ENCODE data around the gene SEC24A. TPM values are rescaled to one million over a fixed set of nuclear protein-coding genes. Genes with fewer than 3 reads are reported as not detected.
"Not testable (repeated sequence)": the region's sequence is repeated elsewhere in the genome, so short reads cannot be mapped to it uniquely, and the experiment has no call there.

The SEC24A gene
- total RNA-seq, 4 donors from 2014 or later, result 11.1 to 19.0 (median 13.5) TPM

GRCh38 chr5:134625559-134625958 lies 23.0 kb upstream of the SEC24A start:
- no peak overlapping the region for H3K4me3 ChIP-seq (ENCODE audit: low read depth, poor library complexity, severe bottlenecking)
- peak in 1 of 2 donors; percentile 36 for DNase-seq (ENCODE audit: low spot score in 2 of 2)
- WGBS, 2 donors, result 91 to 92% methylated on average over 1 of the region's 1 CpG
- TF ChIP-seq POLR2A (IDR thresholded peaks at IDR 0.05) (no peak), CTCF (IDR thresholded peaks at IDR 0.05) (no peak)
- intact Hi-C loops (cut with DNase I; ENCODE audit: low total_unique reads), result no loop called here

GRCh38 chr5:134626369-134627014 lies 22.1 kb upstream of the SEC24A start:
- intact Hi-C loops (cut with DNase I; ENCODE audit: low total_unique reads), result no loop called here
- WGBS, 2 donors, result 53 to 64% methylated on average over 2 of the region's 2 CpGs
- TF ChIP-seq CTCF (IDR thresholded peaks at IDR 0.05) (no peak), POLR2A (IDR thresholded peaks at IDR 0.05) (no peak)
- no peak overlapping the region for H3K4me3 ChIP-seq (ENCODE audit: low read depth, poor library complexity, severe bottlenecking)
- DNase-seq (ENCODE audit: low spot score in 2 of 2), result no peak

GRCh38 chr5:134634227-134634626 lies 14.4 kb upstream of the SEC24A start:
- WGBS, 2 donors, result 89 to 90% methylated on average over 10 of the region's 10 CpGs
- DNase-seq (ENCODE audit: low spot score in 2 of 2), result peak in 1 of 2 donors; percentile 63
- no peak for TF ChIP-seq POLR2A (IDR thresholded peaks at IDR 0.05)
- no peak overlapping the region for H3K4me3 ChIP-seq (ENCODE audit: low read depth, poor library complexity, severe bottlenecking)
- intact Hi-C loops (cut with DNase I; ENCODE audit: low total_unique reads), result no loop called here

- 87 to 100% methylated on average over 1 of the region's 1 CpG for WGBS, 2 donors
- DNase-seq (ENCODE audit: low spot score in 2 of 2), result peak in 1 of 2 donors; percentile 5
- intact Hi-C loops (cut with DNase I; ENCODE audit: low total_unique reads); H3K4me3 ChIP-seq (ENCODE audit: low read depth, poor library complexity, severe bottlenecking): not testable (repeated sequence)
These were observed 13.2 kb upstream of the SEC24A start for GRCh38 chr5:134635366-134635765.

- peak in 1 of 2 donors; percentile 57 for DNase-seq (ENCODE audit: low spot score in 2 of 2)
- intact Hi-C loops (cut with DNase I; ENCODE audit: low total_unique reads), result no loop called here
- no peak overlapping the region for H3K4me3 ChIP-seq (ENCODE audit: low read depth, poor library complexity, severe bottlenecking)
- TF ChIP-seq CTCF (IDR thresholded peaks at IDR 0.05) (no peak), POLR2A (IDR thresholded peaks at IDR 0.05) (no peak)
- WGBS, 2 donors, result 71 to 79% methylated on average over 9 of the region's 9 CpGs
These were observed 11.4 kb upstream of the SEC24A start for GRCh38 chr5:134637116-134637721.

GRCh38 chr5:134638760-134639201 lies 9.8 kb upstream of the SEC24A start:
- intact Hi-C loops (cut with DNase I; ENCODE audit: low total_unique reads), result no loop called here
- 95 to 98% methylated on average over 4 of the region's 4 CpGs for WGBS, 2 donors
- H3K4me3 ChIP-seq (ENCODE audit: low read depth, poor library complexity, severe bottlenecking), result no peak overlapping the region
- TF ChIP-seq POLR2A (IDR thresholded peaks at IDR 0.05), result no peak
- TF ChIP-seq CTCF (IDR thresholded peaks at IDR 0.05), result no peak
- no peak for DNase-seq (ENCODE audit: low spot score in 2 of 2)

Data from lower leg skin (tissue), 4 donors.